ENCODE data around the gene FRRS1L.
"Not testable (repeated sequence)": the region's sequence is repeated elsewhere in the genome, so short reads cannot be mapped to it uniquely, and the experiment has no call there.

The FRRS1L gene

DNA sequence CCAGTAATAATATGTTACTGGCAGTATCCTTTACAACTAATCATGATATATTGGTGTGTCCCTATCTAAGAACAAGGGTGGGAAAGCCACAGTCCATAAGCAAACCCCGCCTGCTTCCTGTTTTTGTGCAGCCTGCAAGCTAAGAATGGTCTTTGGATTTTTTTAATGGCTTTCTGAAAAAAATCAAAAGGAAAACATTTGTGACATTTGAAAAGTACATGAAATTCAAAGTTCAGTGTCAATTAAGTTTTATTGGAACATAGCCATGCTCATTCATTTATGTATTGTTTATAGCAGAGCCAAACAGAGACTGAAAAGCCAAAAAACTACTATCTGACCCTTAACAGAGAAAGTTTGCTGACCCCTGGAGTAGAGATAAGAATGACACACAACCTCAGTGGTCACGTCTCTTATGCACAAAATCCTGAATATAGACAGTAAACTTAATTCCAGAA lies 34.5 kb downstream of the FRRS1L start:
- no peak for DNase-seq (ENCODE audit: low spot score)

DNA sequence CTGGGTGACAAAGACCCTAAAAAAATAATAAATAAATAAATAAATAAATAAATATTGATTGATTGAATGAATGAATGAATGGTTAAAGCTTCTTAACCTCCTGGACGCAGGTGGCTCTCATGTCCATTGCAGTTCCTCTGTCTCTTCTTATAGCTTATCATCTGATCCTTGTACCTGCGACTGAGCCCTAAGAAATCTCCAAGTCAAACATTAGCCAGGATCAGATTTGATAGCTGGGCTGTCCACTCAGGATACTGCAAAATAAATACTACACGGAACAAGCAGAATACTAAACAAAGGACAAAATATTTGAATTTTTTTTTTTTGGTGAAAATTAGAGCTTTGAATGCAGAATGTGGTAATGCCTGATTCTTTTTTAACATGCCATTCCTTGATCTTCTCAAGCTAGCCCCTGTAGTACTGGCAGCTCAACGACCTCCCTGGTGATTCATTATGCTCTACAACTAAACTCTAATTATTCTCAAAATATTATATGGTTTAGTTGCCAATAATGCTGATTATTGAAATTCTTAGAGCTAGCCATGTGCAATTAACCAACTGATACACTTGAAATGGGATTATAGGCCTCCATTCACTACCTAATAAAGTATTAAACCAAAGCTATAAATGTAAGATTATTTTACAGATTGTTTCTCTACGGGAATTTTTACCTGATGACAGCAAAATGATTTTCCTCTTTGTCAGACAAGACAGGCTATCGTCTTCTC lies 37.4 kb downstream of the FRRS1L start:
- no peak for DNase-seq (ENCODE audit: low spot score)

DNA sequence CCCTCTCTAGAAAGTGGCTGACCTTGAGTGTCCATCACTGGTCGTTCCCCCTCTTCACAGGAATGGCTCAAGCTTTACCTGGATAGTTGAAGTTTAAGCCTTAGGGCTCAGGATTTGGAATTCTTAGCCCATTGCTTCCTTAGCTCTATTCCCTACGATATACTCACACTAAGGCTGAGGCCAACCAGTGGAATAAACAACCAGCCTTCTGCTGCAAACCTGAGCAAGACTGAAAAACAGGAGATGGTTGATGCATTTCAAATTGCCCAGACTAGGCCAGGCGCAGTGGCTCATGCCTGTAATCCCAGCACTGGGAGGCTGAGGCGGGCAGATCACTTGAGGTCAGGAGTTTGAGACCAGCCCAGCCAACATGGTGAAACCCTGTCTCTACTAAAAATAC lies 40.4 kb downstream of the FRRS1L start:
- DNase-seq (ENCODE audit: low spot score) = not testable (repeated sequence)

GRCh38 chr9:109124121-109124520 lies 42.9 kb downstream of the FRRS1L start:
- no peak for DNase-seq (ENCODE audit: low spot score)

- DNase-seq (ENCODE audit: low spot score) = no peak
Measured at GRCh38 chr9:109122726-109123621, 44.1 kb downstream of the FRRS1L start.

DNA sequence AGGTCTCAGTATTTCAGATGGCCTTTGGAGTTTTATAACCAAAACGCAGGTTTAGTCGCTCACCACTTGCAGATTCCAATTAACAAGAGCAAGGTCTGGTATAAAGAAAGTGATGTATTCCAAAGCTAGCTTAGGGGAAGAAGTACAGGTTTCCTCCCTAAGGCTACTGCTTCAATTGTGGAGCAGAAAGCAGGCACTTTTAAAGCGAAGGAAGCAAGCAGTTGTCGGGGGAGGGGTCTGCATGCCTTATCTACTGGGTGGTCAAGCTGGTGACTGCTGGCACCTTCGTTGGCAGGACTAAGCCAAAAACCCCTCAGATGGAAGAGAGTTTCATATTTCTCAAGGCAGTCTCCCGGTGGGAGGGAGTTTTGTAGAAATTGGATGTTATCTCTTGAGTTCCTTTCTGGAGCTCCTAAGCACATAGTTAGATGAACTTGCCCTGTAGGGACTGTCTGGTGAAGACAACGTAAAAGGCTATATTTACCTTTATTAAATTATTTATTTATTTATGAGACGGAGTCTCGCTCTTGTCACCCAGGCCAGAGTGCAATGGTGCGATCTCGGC lies 45.7 kb downstream of the FRRS1L start:
- no peak for DNase-seq (ENCODE audit: low spot score)

- no peak for DNase-seq (ENCODE audit: low spot score)
Measured at GRCh38 chr9:109120204-109120789, 46.8 kb downstream of the FRRS1L start.

DNA sequence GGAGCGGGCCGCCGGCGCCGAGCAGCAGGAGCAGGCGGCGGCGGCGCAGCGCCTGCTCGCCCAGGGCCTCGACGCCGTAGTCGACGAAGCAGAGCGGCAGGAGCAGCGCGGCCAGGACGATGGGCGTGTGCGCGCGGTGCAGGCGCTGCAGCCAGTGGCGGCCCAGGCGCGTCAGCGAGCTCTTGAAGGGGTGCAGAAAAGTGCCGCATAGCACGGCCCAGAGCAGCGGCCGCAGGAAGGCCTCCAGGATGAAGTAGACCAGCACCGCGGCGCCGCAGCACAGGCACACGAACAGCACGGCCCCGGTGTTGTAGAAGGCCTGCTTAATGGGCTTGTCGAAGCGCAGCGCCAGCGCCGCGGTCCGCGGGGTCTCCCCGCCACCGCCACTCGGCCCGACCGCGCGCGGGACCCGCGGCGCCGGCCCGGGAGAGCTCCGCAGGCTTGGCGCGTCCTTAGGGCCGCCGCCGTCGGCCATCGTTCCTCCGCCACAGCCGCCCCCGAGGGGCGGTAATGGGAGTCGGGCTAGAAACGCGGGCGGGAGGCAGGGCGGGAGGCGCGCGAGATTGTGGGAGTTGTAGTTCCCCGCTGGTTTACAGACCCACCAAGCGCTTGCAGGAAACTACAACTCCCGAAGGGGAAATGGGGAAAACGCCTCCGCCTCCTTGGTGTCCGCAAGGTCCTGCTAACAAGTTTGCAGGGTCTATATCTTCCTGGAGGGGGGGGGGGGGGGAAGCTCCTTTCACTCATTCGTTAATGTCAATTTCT lies 47.4 kb downstream of the FRRS1L start, which contains the start of gene TMEM245:
TSS of gene TMEM245 (minus strand) at position 509 of the 765 bp plus-strand sequence. CDS start at position 475, 34 bp downstream.
- peak; percentile 96 for DNase-seq (ENCODE audit: low spot score)

GRCh38 chr9:109118808-109119438 lies 48.1 kb downstream of the FRRS1L start:
- no peak for DNase-seq (ENCODE audit: low spot score)

GRCh38 chr9:109117856-109118807 lies 48.9 kb downstream of the FRRS1L start:
- DNase-seq (ENCODE audit: low spot score) = peak; percentile 73

DNA sequence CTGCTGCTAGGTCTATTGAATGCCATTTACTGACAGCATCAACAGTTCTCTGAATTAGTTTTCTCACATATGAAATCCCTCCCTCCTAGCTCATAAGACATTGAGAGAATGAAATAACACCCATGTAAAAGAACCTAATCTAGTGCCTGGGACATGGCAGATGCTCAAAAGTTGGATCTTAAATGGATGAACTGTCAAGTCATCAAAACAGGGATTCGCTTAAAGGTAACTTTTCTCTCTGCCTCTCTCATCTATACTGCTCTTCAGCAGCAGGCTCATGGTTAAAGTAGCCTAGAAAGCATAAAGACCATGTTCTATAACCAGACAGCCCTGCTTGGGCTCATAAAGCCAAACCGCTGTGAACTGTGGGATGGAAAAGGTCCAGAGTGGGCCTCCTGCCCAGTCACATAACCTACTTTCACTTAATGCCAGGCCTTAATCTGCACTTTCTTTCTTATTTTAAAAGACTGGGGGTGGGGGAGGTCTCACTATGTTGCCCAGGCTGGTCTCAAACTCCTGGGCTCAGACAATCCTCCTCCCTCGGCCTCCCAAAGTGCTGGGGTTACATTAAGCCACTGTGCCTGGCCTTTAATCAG lies 51.0 kb downstream of the FRRS1L start:
- DNase-seq (ENCODE audit: low spot score) = no peak

DNA sequence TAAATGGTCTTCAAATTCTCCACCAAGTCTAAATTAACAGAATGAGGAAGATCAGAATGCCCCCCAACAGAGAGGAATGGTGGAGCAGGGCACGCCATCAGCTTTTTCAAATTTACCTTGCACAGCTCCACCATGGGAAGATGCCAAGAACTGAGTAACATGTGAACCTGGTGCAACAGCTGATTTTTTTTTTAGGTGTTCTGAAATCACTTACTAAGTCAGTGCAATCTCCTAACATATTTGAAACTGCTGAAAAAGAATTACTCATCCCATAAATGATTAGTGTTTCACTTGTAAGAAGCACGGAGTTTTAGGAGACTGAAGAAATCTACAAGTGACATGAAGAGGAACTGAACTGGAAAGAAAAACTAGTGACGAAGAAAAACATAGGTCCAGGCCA lies 52.4 kb downstream of the FRRS1L start:
- DNase-seq (ENCODE audit: low spot score) = no peak

DNA sequence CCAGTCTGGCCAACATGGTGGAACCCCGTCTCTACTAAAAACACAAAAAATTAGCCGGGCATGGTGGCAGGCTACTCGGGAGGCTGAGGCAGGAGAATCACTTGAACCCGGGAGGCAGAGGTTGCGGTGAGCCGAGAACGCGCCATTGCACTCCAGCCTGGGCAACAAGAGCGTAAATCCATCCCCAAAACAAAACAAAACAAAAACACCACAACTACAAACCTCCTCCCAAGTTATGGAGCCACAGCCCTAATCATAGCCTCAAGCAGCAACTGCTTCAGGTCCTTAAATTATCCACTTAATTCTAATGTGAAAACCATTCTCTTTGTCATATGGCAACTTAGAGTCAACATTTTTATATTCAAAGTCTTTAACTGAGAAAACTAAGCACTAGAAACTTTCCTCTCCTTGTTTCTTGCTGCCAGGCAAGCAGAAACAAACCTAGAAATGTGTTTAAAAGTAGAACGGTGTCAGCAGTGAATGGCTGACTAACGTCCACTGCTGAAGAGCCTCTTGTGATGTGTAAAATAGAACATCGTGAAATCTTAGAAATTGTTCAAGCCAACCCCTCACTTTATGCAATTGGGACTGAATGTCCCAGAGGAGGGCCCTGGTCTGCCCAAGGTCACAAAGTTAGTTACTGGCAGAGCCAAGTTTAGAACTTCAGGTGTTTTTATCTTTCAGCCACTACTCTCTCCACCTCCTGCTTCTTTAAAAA lies 53.0 kb downstream of the FRRS1L start:
- no peak for DNase-seq (ENCODE audit: low spot score)

GRCh38 chr9:109113254-109113653 lies 53.8 kb downstream of the FRRS1L start:
- DNase-seq (ENCODE audit: low spot score) = no peak

- no peak for DNase-seq (ENCODE audit: low spot score)
Measured at GRCh38 chr9:109110329-109111021, 56.6 kb downstream of the FRRS1L start.

- DNase-seq (ENCODE audit: low spot score) = no peak
Measured at GRCh38 chr9:109109967-109110328, 57.1 kb downstream of the FRRS1L start.

DNA sequence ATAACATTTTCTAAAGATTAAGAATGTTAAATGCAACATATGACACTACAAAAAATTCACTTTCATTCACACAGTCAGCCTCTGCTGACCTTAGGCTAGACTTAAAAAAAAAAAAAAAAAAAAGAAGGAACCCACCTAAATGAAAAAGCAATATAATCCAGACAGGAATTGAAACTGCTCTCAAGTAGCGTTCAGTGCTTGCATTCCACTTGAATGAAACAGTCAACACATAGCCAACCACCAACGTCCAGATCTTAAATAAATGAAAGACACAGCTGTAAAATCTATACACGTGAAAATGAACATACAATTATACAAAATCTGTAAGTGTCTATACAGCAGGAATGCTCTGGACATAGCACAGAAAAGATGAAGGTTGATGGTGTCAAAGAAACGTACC lies 58.7 kb downstream of the FRRS1L start:
- no peak for DNase-seq (ENCODE audit: low spot score)

All from COLO829 (cell line).